PC-9 (cell line): ENCODE results near the gene CDNF. TPM values are rescaled to one million over a fixed set of nuclear protein-coding genes. Genes with fewer than 3 reads are reported as not detected.
A peak's percentile ranks its signal among the peaks of the same experiment; 100 is the strongest.

ENCODE experiments used
- BruUV-seq: library from RNA; stranded (reverse); fragments of 400-500 nt; replicated peaks from 2 replicates; lab custom pipeline; 2021; lab: Mats Ljungman, UMichigan
- CTCF ChIA-PET: fragments of 300-600 bp; sonication (Branson Sonifier 250); formaldehyde crosslinking; loops from one replicate; lab custom pipeline; 2022; ENCODE audit warnings: antibody characterized with exemption; lab: Charles Lee
- POLR2A ChIA-PET: fragments of 300-600 bp; sonication (Branson Sonifier 250); formaldehyde crosslinking; loops from one replicate; lab custom pipeline; 2022; ENCODE audit warnings: antibody characterized with exemption; ENCODE audit not compliant: unreplicated experiment; lab: Charles Lee
- DNase-seq, 2 experiments: peaks; one replicate each; pipeline versions ENCODE4 v3.0.0 to v3.0.0-alpha.2; 2015 to 2022; ENCODE audit warnings: mixed read lengths in 1 of 2
- H2AFZ ChIP-seq: fragments of 200-600 bp; sonication (generic); 2 replicates; pipeline ENCODE4 v1.8.1; 2017; ENCODE audit warnings: antibody characterized with exemption
- H3F3A ChIP-seq: fragments of 200-600 bp; sonication (generic); 2 replicates; pipeline ENCODE4 v1.8.1; 2017; ENCODE audit warnings: antibody characterized with exemption, mild to moderate bottlenecking, low read depth; ENCODE audit not compliant: insufficient read depth
- H3K27ac ChIP-seq: fragments of 200-600 bp; sonication (generic); 2 replicates; pipeline ENCODE4 v1.6.1; 2016; ENCODE audit warnings: mixed run types
- H3K27me3 ChIP-seq: fragments of 200-600 bp; sonication (generic); 2 replicates; pipeline ENCODE4 v1.6.1; 2016; ENCODE audit warnings: low read depth, mixed run types; ENCODE audit not compliant: insufficient read depth
- H3K36me3 ChIP-seq: fragments of 200-600 bp; sonication (generic); 2 replicates; pipeline ENCODE4 v1.6.1; 2016; ENCODE audit warnings: low read depth, mixed run types
- H3K4me1 ChIP-seq: fragments of 200-600 bp; sonication (generic); replicated peaks from 2 replicates; pipeline ENCODE4 v1.6.1; 2016; ENCODE audit warnings: mixed run types; ENCODE audit not compliant: insufficient read depth
- H3K4me2 ChIP-seq: fragments of 200-600 bp; sonication (generic); 2 replicates; pipeline ENCODE4 v1.6.1; 2017; ENCODE audit warnings: mixed run types
- H3K4me3 ChIP-seq: fragments of 200-600 bp; sonication (generic); 2 replicates; pipeline ENCODE4 v1.6.1; 2016; ENCODE audit warnings: mixed run types
- H3K79me2 ChIP-seq: fragments of 200-600 bp; sonication (generic); 2 replicates; pipeline ENCODE4 v1.6.1; 2017; ENCODE audit warnings: low read depth, mixed run types
- H3K9me2 ChIP-seq: fragments of 200-600 bp; sonication (generic); 2 replicates; pipeline ENCODE4 v1.8.1; 2017; ENCODE audit warnings: mild to moderate bottlenecking; ENCODE audit not compliant: insufficient read depth
- H3K9me3 ChIP-seq: fragments of 200-600 bp; sonication (generic); 2 replicates; pipeline ENCODE4 v1.8.1; 2016; ENCODE audit warnings: low read depth; ENCODE audit not compliant: insufficient read depth
- H4K20me1 ChIP-seq: fragments of 200-600 bp; sonication (generic); 2 replicates; pipeline ENCODE4 v1.8.1; 2017; ENCODE audit not compliant: insufficient read depth
- CTCF ChIP-seq: fragments of 200-600 bp; sonication (generic); conservative IDR thresholded peaks from 2 replicates; pipeline ENCODE4 v1.6.1; 2017; ENCODE audit warnings: mixed run types, antibody characterized with exemption, mild to moderate bottlenecking, moderate library complexity
- EZH2 ChIP-seq: fragments of 200-600 bp; sonication (generic); IDR thresholded peaks from 2 replicates; pipeline ENCODE4 v1.8.0; 2017; ENCODE audit warnings: antibody characterized with exemption, low read depth
- intact Hi-C: fragments of 100-400 bp; cut with micrococcal nuclease; formaldehyde crosslinking; loops from one replicate; pipeline ENCODE4 v1.10.0; 2022; ENCODE audit not compliant: unreplicated experiment
- total RNA-seq: library from RNA; stranded (reverse); gene quantifications from 2 replicates; pipeline ENCODE4 v1.2.3, GENCODE V29; 2021

CDNF gene
- total RNA-seq, 1 experiment from 2014 or later = 0.48 TPM

GRCh38 chr10:14839305-14839695, 1.5 kb upstream of the CDNF start:
- Histone ChIP-seq H3K27me3 (no peaks in the 10 kb centered on the region), H3K4me2 (peak overlapping the region; percentile 82), H2AFZ (peak overlapping the region; percentile 86), H3K9me2 (no peaks in the 10 kb centered on the region), H3K4me3 (peak overlapping the region; percentile 80), H3K79me2 (peaks cover 39% of the 10 kb centered on the region), H4K20me1 (no peaks in the 10 kb centered on the region), H3K4me1 (peaks cover 14% of the 10 kb centered on the region), H3K9me3 (no peaks in the 10 kb centered on the region), H3K36me3 (peaks cover 8% of the 10 kb centered on the region; the same call in 1 of the 2 replicates), H3K27ac (peak overlapping the region; percentile 54; the same call in 1 of the 2 replicates), H3F3A (no peaks in the 10 kb centered on the region)
- no peak for DNase-seq
- ChIA-PET CTCF (no interaction called here), POLR2A (interaction anchor here (0.6 kb wide), 1 partner anchor 250 kb away, joined by 7 read pairs; no protein-coding TSS in a partner anchor)
- BruUV-seq = TSS peak; percentile 13
- intact Hi-C loops = loop anchor here (1.0 to 5.0 kb wide), 6 partner anchors 39 to 342 kb away; partner anchors contain the start of genes RPP38 and SUV39H2
- TF ChIP-seq EZH2 = no peak
- no peak for TF ChIP-seq CTCF

GRCh38 chr10:14838582-14839304, 906 bp upstream of the CDNF start:
- H3K27me3 ChIP-seq = no peaks in the 10 kb centered on the region
- peaks cover 6% of the 10 kb centered on the region; the same call in 1 of the 2 replicates for H3K36me3 ChIP-seq
- CTCF ChIA-PET = interaction anchor here (1.0 kb wide), 1 partner anchor 330 kb away, joined by 5 read pairs; no protein-coding TSS in a partner anchor
- H3K4me2 ChIP-seq = peak overlapping the region; percentile 82
- no peaks in the 10 kb centered on the region for H3K9me2 ChIP-seq
- POLR2A ChIA-PET = interaction anchor here (0.5 to 1.1 kb wide), 2 partner anchors 126 to 233 kb away, joined by 3 read pairs; no protein-coding TSS in a partner anchor
- TF ChIP-seq CTCF (no peak), EZH2 (no peak)
- H3K9me3 ChIP-seq = no peaks in the 10 kb centered on the region
- H3K27ac ChIP-seq = peak overlapping the region; percentile 54
- no peaks in the 10 kb centered on the region for H4K20me1 ChIP-seq
- peak overlapping the region; percentile 86 for H2AFZ ChIP-seq
- no peaks in the 10 kb centered on the region for H3F3A ChIP-seq
- peak in 1 of 2 experiments; percentile 7 for DNase-seq
- no TSS peak for BruUV-seq
- intact Hi-C loops = loop anchor here (1.0 to 5.0 kb wide), 6 partner anchors 40 to 341 kb away; partner anchors contain the start of genes RPP38 and SUV39H2
- peaks cover 39% of the 10 kb centered on the region for H3K79me2 ChIP-seq
- H3K4me1 ChIP-seq = peaks cover 14% of the 10 kb centered on the region
- H3K4me3 ChIP-seq = peak overlapping the region; percentile 80

GRCh38 chr10:14837003-14837756, 657 bp downstream of the CDNF start:
- Histone ChIP-seq H3K9me2 (no peaks in the 10 kb centered on the region), H3K79me2 (peaks cover 39% of the 10 kb centered on the region), H3K36me3 (0 out of 2 replicates have a peak, but pooled peaks cover 3% of the 10 kb centered on the region), H3K27ac (peak overlapping the region; percentile 60), H3K4me1 (peaks cover 14% of the 10 kb centered on the region), H3K27me3 (no peaks in the 10 kb centered on the region), H3K9me3 (no peaks in the 10 kb centered on the region), H3K4me2 (peak overlapping the region; percentile 97), H3F3A (no peaks in the 10 kb centered on the region), H4K20me1 (no peaks in the 10 kb centered on the region), H3K4me3 (peak overlapping the region; percentile 80), H2AFZ (peak overlapping the region; percentile 88)
- BruUV-seq = TSS peak; percentile 60
- intact Hi-C loops = loop anchor here (5.0 kb wide), 4 partner anchors 185 to 340 kb away; partner anchors contain the start of gene RPP38
- no peak for DNase-seq
- no peak for TF ChIP-seq EZH2
- TF ChIP-seq CTCF = no peak
- POLR2A ChIA-PET = interaction anchor here (0.5 to 1.1 kb wide), 8 partner anchors 13 to 277 kb away, joined by 3 to 15 read pairs (median 4); no protein-coding TSS in a partner anchor
- CTCF ChIA-PET = interaction anchor here (0.6 to 1.1 kb wide), 5 partner anchors 14 to 1993 kb away, joined by 3 to 14 read pairs (median 5); no protein-coding TSS in a partner anchor
